GM12878 (cell line): Measurements from ENCODE around the gene HNRNPU.

ENCODE experiments used
- BMI1 ChIP-seq: fragments of 450-650 bp; IDR thresholded peaks from 2 replicates; pipeline ENCODE4 v1.6.1; 2016; ENCODE audit warnings: mild to moderate bottlenecking, moderate library complexity, borderline replicate concordance
- CBX5 ChIP-seq: sonication (generic); IDR thresholded peaks from 2 replicates; pipeline ENCODE4 v1.6.1; 2016; ENCODE audit warnings: low read depth, moderate library complexity, mild to moderate bottlenecking, inconsistent platforms
- POLR2A ChIP-seq: IDR thresholded peaks from 2 replicates; pipeline ENCODE4 v1.6.1; 2011; ENCODE audit warnings: low read depth, mild to moderate bottlenecking, low read length
- POLR2AphosphoS5 ChIP-seq: IDR thresholded peaks from 2 replicates; pipeline ENCODE4 v1.6.1; 2011; ENCODE audit warnings: mild to moderate bottlenecking, low read length, inconsistent platforms
- TAF1 ChIP-seq: IDR thresholded peaks from 2 replicates; pipeline ENCODE4 v1.6.1; 2011; ENCODE audit warnings: mild to moderate bottlenecking, low read depth, low read length, borderline replicate concordance
- TARDBP ChIP-seq: IDR thresholded peaks from 2 replicates; pipeline ENCODE4 v1.6.1; 2016; ENCODE audit warnings: borderline replicate concordance
- TCF12 ChIP-seq: IDR thresholded peaks from 2 replicates; pipeline ENCODE4 v1.6.1; 2011; ENCODE audit warnings: low read depth, mild to moderate bottlenecking, low read length
- TF ChIP-seq, protein P1 (sequence below): IDR thresholded peaks from 2 replicates; pipeline ENCODE4 v1.6.1; 2012; ENCODE audit warnings: low read depth, low read length, improper control_type of control experiment
- TF ChIP-seq, protein P2 (sequence below), 3 experiments: IDR thresholded peaks in 2 of 3; conservative IDR thresholded peaks in 1 of 3; 2 replicates each; pipeline ENCODE4 v1.5.1; 2011; ENCODE audit warnings: low read depth in 3 of 3, low read length in 3 of 3, mild to moderate bottlenecking in 3 of 3, control low read depth in 2 of 3, moderate library complexity in 2 of 3, inconsistent platforms in 1 of 3, mixed read lengths in 1 of 3; ENCODE audit not compliant: control insufficient read depth in 2 of 3, insufficient read depth in 1 of 3; ENCODE audit errors: extremely low read depth in 1 of 3
- TF ChIP-seq, protein P3 (sequence below): fragments of 450-650 bp; IDR thresholded peaks from 2 replicates; pipeline ENCODE4 v1.6.1; 2016; ENCODE audit warnings: mild to moderate bottlenecking, moderate library complexity, borderline replicate concordance
- TF ChIP-seq, protein P4 (sequence below): IDR thresholded peaks from 2 replicates; pipeline ENCODE4 v1.6.1; 2012; ENCODE audit warnings: low read length, inconsistent platforms
- TF ChIP-seq, protein P5 (sequence below): IDR thresholded peaks from 2 replicates; pipeline ENCODE4 v1.6.1; 2011; ENCODE audit warnings: mild to moderate bottlenecking, low read depth, low read length, moderate library complexity; ENCODE audit not compliant: insufficient replicate concordance

DNA sequence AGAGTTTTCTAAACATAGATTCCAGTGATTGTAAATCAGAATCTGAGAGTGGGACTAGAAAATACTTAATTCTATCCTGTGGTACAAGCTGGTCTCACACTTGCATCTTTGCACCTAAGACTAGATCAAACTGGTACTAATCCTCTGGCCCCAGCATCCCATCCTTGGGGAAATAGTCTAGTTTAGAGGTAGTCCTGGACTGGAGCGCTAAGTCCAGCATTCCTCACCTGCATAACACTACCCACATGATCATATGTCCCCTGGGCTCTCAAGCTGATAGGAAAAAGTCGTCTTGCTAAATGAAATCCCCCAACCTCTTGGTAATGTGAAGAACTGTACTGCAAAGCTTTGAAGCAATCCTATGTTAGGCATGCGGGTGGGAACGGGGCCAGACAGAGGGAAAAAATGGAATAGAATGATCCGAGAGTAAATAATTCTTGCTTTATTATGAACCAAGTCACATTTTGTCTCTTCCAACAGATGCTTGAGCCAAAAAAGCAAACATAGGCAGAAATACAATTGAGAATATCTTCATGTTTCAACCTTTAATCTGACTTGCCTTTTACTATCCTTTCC is 24.0 kb downstream of the HNRNPU start:
- no peak for TF ChIP-seq TAF1
- TF ChIP-seq, protein P1, sequence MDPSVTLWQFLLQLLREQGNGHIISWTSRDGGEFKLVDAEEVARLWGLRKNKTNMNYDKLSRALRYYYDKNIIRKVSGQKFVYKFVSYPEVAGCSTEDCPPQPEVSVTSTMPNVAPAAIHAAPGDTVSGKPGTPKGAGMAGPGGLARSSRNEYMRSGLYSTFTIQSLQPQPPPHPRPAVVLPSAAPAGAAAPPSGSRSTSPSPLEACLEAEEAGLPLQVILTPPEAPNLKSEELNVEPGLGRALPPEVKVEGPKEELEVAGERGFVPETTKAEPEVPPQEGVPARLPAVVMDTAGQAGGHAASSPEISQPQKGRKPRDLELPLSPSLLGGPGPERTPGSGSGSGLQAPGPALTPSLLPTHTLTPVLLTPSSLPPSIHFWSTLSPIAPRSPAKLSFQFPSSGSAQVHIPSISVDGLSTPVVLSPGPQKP = no peak
- TF ChIP-seq, protein P2, sequence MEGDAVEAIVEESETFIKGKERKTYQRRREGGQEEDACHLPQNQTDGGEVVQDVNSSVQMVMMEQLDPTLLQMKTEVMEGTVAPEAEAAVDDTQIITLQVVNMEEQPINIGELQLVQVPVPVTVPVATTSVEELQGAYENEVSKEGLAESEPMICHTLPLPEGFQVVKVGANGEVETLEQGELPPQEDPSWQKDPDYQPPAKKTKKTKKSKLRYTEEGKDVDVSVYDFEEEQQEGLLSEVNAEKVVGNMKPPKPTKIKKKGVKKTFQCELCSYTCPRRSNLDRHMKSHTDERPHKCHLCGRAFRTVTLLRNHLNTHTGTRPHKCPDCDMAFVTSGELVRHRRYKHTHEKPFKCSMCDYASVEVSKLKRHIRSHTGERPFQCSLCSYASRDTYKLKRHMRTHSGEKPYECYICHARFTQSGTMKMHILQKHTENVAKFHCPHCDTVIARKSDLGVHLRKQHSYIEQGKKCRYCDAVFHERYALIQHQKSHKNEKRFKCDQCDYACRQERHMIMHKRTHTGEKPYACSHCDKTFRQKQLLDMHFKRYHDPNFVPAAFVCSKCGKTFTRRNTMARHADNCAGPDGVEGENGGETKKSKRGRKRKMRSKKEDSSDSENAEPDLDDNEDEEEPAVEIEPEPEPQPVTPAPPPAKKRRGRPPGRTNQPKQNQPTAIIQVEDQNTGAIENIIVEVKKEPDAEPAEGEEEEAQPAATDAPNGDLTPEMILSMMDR (IDR thresholded peaks at IDR 0.05 in 2 of 3, conservative IDR thresholded peaks at IDR 0.05 in 1 of 3; ENCODE audit: control insufficient read depth in 2 of 3, extremely low read depth in 1 of 3, insufficient read depth in 1 of 3, low read depth in 3 of 3, low read length in 3 of 3) = no peak
- TF ChIP-seq BMI1 = no peak
- TF ChIP-seq, protein P3, sequence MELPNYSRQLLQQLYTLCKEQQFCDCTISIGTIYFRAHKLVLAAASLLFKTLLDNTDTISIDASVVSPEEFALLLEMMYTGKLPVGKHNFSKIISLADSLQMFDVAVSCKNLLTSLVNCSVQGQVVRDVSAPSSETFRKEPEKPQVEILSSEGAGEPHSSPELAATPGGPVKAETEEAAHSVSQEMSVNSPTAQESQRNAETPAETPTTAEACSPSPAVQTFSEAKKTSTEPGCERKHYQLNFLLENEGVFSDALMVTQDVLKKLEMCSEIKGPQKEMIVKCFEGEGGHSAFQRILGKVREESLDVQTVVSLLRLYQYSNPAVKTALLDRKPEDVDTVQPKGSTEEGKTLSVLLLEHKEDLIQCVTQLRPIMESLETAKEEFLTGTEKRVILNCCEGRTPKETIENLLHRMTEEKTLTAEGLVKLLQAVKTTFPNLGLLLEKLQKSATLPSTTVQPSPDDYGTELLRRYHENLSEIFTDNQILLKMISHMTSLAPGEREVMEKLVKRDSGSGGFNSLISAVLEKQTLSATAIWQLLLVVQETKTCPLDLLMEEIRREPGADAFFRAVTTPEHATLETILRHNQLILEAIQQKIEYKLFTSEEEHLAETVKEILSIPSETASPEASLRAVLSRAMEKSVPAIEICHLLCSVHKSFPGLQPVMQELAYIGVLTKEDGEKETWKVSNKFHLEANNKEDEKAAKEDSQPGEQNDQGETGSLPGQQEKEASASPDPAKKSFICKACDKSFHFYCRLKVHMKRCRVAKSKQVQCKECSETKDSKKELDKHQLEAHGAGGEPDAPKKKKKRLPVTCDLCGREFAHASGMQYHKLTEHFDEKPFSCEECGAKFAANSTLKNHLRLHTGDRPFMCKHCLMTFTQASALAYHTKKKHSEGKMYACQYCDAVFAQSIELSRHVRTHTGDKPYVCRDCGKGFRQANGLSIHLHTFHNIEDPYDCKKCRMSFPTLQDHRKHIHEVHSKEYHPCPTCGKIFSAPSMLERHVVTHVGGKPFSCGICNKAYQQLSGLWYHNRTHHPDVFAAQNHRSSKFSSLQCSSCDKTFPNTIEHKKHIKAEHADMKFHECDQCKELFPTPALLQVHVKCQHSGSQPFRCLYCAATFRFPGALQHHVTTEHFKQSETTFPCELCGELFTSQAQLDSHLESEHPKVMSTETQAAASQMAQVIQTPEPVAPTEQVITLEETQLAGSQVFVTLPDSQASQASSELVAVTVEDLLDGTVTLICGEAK = no peak
- TF ChIP-seq, protein P4, sequence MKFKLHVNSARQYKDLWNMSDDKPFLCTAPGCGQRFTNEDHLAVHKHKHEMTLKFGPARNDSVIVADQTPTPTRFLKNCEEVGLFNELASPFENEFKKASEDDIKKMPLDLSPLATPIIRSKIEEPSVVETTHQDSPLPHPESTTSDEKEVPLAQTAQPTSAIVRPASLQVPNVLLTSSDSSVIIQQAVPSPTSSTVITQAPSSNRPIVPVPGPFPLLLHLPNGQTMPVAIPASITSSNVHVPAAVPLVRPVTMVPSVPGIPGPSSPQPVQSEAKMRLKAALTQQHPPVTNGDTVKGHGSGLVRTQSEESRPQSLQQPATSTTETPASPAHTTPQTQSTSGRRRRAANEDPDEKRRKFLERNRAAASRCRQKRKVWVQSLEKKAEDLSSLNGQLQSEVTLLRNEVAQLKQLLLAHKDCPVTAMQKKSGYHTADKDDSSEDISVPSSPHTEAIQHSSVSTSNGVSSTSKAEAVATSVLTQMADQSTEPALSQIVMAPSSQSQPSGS = no peak
- TF ChIP-seq TCF12 = no peak
- no peak for TF ChIP-seq POLR2A
- TF ChIP-seq POLR2AphosphoS5 = no peak
- TF ChIP-seq, protein P5, sequence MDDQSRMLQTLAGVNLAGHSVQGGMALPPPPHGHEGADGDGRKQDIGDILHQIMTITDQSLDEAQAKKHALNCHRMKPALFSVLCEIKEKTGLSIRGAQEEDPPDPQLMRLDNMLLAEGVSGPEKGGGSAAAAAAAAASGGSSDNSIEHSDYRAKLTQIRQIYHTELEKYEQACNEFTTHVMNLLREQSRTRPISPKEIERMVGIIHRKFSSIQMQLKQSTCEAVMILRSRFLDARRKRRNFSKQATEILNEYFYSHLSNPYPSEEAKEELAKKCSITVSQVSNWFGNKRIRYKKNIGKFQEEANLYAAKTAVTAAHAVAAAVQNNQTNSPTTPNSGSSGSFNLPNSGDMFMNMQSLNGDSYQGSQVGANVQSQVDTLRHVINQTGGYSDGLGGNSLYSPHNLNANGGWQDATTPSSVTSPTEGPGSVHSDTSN = no peak
- no peak for TF ChIP-seq CBX5
- TF ChIP-seq TARDBP = no peak
